GM23338 (cell line): ENCODE measurements around the gene ADAMTS4. TPM values are rescaled to one million over a fixed set of nuclear protein-coding genes. Genes with fewer than 3 reads are reported as not detected.

Experiments
- ATAC-seq: fragments of 200-7000 bp; cut with Tn5 transposase; 3 replicates; pipeline ENCODE4 v1.9.1; 2020
- DNase-seq: peaks from one replicate; pipeline ENCODE4 v3.0.0-alpha.2; 2015; ENCODE audit warnings: low spot score
- H2AFZ ChIP-seq: fragments of 200-600 bp; sonication (generic); 2 replicates; pipeline ENCODE4 v1.8.0; 2016; ENCODE audit warnings: antibody characterized with exemption, mild to moderate bottlenecking, moderate library complexity
- H3F3A ChIP-seq: fragments of 200-600 bp; sonication (generic); replicated peaks from 2 replicates; pipeline ENCODE4 v1.8.0; 2017; ENCODE audit warnings: antibody characterized with exemption, mixed run types, low read depth
- H3K27ac ChIP-seq: fragments of 200-600 bp; sonication (generic); 2 replicates; pipeline ENCODE4 v1.6.1; 2016; ENCODE audit warnings: low read depth
- H3K27me3 ChIP-seq: fragments of 200-600 bp; sonication (generic); 2 replicates; pipeline ENCODE4 v1.8.0; 2016; ENCODE audit warnings: mild to moderate bottlenecking, mixed run types, moderate library complexity; ENCODE audit not compliant: insufficient read depth
- H3K36me3 ChIP-seq: fragments of 200-600 bp; sonication (generic); 2 replicates; pipeline ENCODE4 v1.8.0; 2016; ENCODE audit warnings: mild to moderate bottlenecking; ENCODE audit not compliant: insufficient read depth
- H3K4me1 ChIP-seq: fragments of 200-600 bp; sonication (generic); 2 replicates; pipeline ENCODE4 v1.8.0; 2016; ENCODE audit warnings: mild to moderate bottlenecking, moderate library complexity; ENCODE audit not compliant: insufficient read depth
- H3K4me2 ChIP-seq: fragments of 200-600 bp; sonication (generic); 2 replicates; pipeline ENCODE4 v1.7.1; 2017; ENCODE audit warnings: mixed run types
- H3K4me3 ChIP-seq: fragments of 200-600 bp; sonication (generic); 2 replicates; pipeline ENCODE4 v1.6.1; 2016; ENCODE audit warnings: mixed run types
- H3K79me2 ChIP-seq: fragments of 200-600 bp; sonication (generic); replicated peaks from 2 replicates; pipeline ENCODE4 v1.8.0; 2017; ENCODE audit warnings: mild to moderate bottlenecking; ENCODE audit not compliant: insufficient read depth
- H3K9me2 ChIP-seq: fragments of 200-600 bp; sonication (generic); 2 replicates; pipeline ENCODE4 v1.8.0; 2017; ENCODE audit not compliant: insufficient read depth
- H4K20me1 ChIP-seq: fragments of 200-600 bp; sonication (generic); replicated peaks from 2 replicates; pipeline ENCODE4 v1.8.0; 2017; ENCODE audit warnings: mild to moderate bottlenecking; ENCODE audit not compliant: insufficient read depth
- H3K27ac Mint-ChIP-seq: 2 replicates; pipeline ENCODE4 v1.8.0; 2020; ENCODE audit warnings: inconsistent platforms, mild to moderate bottlenecking, moderate library complexity, mixed read lengths
- H3K27me3 Mint-ChIP-seq: 3 replicates; pipeline ENCODE4 v1.8.0; 2022; ENCODE audit warnings: low read depth, mild to moderate bottlenecking, moderate library complexity, mixed read lengths, inconsistent platforms; ENCODE audit not compliant: insufficient read depth, poor library complexity
- H3K36me3 Mint-ChIP-seq: 3 replicates; pipeline ENCODE4 v1.8.0; 2021; ENCODE audit warnings: low read depth, mild to moderate bottlenecking, inconsistent platforms, moderate library complexity, mixed read lengths
- H3K4me1 Mint-ChIP-seq: 3 replicates; pipeline ENCODE4 v1.8.0; 2020; ENCODE audit warnings: mild to moderate bottlenecking, inconsistent platforms, mixed read lengths
- H3K4me3 Mint-ChIP-seq: 3 replicates; pipeline ENCODE4 v1.8.0; 2021; ENCODE audit warnings: moderate library complexity, mild to moderate bottlenecking, inconsistent platforms, mixed read lengths
- H3K9me3 Mint-ChIP-seq: 3 replicates; pipeline ENCODE4 v1.8.0; 2020; ENCODE audit warnings: moderate library complexity, mild to moderate bottlenecking, inconsistent platforms, mixed read lengths
- CREB1 ChIP-seq: fragments of 250-450 bp; sonication (Bioruptor Pico); IDR thresholded peaks from 2 replicates; pipeline ENCODE4 v1.5.0; 2020; ENCODE audit warnings: low read depth, mild to moderate bottlenecking, moderate library complexity
- ETS1 ChIP-seq: IDR thresholded peaks from 2 replicates; pipeline ENCODE4 v1.6.1; 2016; ENCODE audit warnings: antibody characterized with exemption
- EZH2 ChIP-seq: fragments of 200-600 bp; sonication (generic); IDR thresholded peaks from one replicate; pipeline ENCODE4 v1.8.0; 2017; ENCODE audit warnings: antibody characterized with exemption, mild to moderate bottlenecking, low read depth; ENCODE audit not compliant: unreplicated experiment
- EZH2phosphoT487 ChIP-seq: fragments of 200-600 bp; sonication (generic); IDR thresholded peaks from one replicate; pipeline ENCODE4 v1.8.1; 2018; ENCODE audit warnings: antibody characterized with exemption; ENCODE audit not compliant: unreplicated experiment
- JUNB ChIP-seq: IDR thresholded peaks from one replicate; pipeline ENCODE4 v1.6.1; 2016; ENCODE audit warnings: antibody characterized with exemption; ENCODE audit not compliant: unreplicated experiment
- NANOG ChIP-seq: IDR thresholded peaks from 2 replicates; pipeline ENCODE4 v1.6.1; 2016; ENCODE audit warnings: antibody characterized with exemption, borderline replicate concordance
- POLR2AphosphoS5 ChIP-seq: IDR thresholded peaks from 2 replicates; pipeline ENCODE4 v1.6.1; 2016; ENCODE audit warnings: antibody characterized with exemption, low read depth
- STAT1 ChIP-seq: IDR thresholded peaks from one replicate; pipeline ENCODE4 v1.6.1; 2016; ENCODE audit warnings: antibody characterized with exemption; ENCODE audit not compliant: unreplicated experiment
- ZNF114 ChIP-seq: fragments of 250-450 bp; sonication (Bioruptor Pico); IDR thresholded peaks from 2 replicates; pipeline ENCODE4 v1.5.0; 2020; ENCODE audit warnings: mild to moderate bottlenecking, moderate library complexity
- ZNF331 ChIP-seq: fragments of 250-450 bp; sonication (Bioruptor Pico); IDR thresholded peaks from 2 replicates; pipeline ENCODE4 v1.5.0; 2020; ENCODE audit warnings: low read depth, mild to moderate bottlenecking, moderate library complexity
- polyA plus RNA-seq: library from polyadenylated mRNA; unstranded; fragments of >200 nt; fragmentation: Nextera tagmentation; extraction: Ambion mirVana; gene quantifications from 2 replicates; pipeline ENCODE4 v1.2.1, GENCODE V29; 2016
- total RNA-seq: library from RNA; depleted of rRNA; stranded (reverse); fragments of >200 nt; shearing (Covaris generic); gene quantifications from 2 replicates; pipeline ENCODE4 v1.2.3, GENCODE V29; 2014
- TF ChIP-seq, protein P1 (sequence below), 2 experiments: fragments of 200-600 bp in 1 of 2; sonication (generic) in 1 of 2; conservative IDR thresholded peaks; 2 replicates each; pipeline versions ENCODE4 v1.5.1 to v1.6.1; 2016 to 2017; ENCODE audit warnings: antibody characterized with exemption in 2 of 2, low read depth in 2 of 2, mild to moderate bottlenecking in 2 of 2, moderate library complexity in 1 of 2

The ADAMTS4 gene
- total and polyA plus RNA-seq, 2 experiments from 2014 or later = 1.3 to 5.2 TPM

DNA sequence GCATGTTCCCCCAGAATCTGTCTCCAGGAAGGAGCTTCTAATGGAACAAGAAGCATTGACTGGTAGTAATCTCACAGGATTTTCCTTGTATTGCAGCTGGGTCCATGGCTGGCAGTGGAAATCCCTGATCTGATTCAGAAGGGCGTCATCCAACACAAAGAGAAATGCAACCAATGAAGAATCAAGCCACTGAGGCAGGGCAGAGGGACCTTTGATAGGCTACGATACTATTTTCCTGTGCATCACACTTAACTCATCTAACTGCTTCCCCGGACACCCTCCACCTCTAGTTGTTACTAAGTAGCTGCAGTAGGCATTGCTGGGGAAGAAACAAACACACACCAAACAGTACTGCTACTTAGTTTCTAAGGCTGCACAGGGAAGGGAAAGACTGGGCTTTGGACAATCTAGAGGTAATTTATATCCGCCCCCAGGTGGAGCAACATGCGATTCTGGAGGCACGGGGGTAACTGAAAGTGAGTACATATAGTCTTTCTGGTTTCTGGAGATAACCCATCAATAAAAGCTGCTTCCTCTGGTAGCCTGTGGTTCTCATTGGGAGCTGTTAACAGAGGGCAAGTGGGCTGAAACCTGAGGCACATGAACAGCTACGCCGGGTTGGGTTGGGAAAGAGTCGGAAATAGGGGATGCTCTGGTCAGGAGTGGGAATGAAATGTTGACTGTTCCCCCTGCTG is 40.4 kb downstream of the ADAMTS4 start:
- no peak for DNase-seq
- peak overlapping the region; percentile 84 for H3K4me3 Mint-ChIP-seq
- Histone ChIP-seq H3K9me2 (no peaks in the 10 kb centered on the region), H2AFZ (no peak overlapping the region), H3K27ac (peak overlapping the region; percentile 43), H3K4me1 (peaks cover 9% of the 10 kb centered on the region; the same call in 1 of the 2 replicates), H3F3A (peaks cover 27% of the 10 kb centered on the region), H3K79me2 (peaks cover 14% of the 10 kb centered on the region; the same call in 1 of the 2 replicates), H3K36me3 (no peaks in the 10 kb centered on the region; the same call in none of the 2 replicates), H3K4me3 (peak overlapping the region; percentile 85), H3K4me2 (peak overlapping the region; percentile 96), H4K20me1 (no peaks in the 10 kb centered on the region), H3K27me3 (no peaks in the 10 kb centered on the region)
- no peaks in the 10 kb centered on the region for H3K9me3 Mint-ChIP-seq
- H3K36me3 Mint-ChIP-seq = peaks cover 37% of the 10 kb centered on the region
- ATAC-seq = no peak
- H3K27me3 Mint-ChIP-seq = peaks cover 17% of the 10 kb centered on the region
- H3K4me1 Mint-ChIP-seq = peaks cover 25% of the 10 kb centered on the region
- no peak for TF ChIP-seq NANOG
- TF ChIP-seq EZH2phosphoT487 = no peak
- no peak for TF ChIP-seq ZNF331 (CRISPR knock-in tag)
- TF ChIP-seq EZH2 = no peak
- no peak for TF ChIP-seq CREB1
- TF ChIP-seq ETS1 = no peak
- no peak for TF ChIP-seq STAT1
- TF ChIP-seq ZNF114 (CRISPR knock-in tag) = no peak
- TF ChIP-seq POLR2AphosphoS5 = no peak
- no peak for TF ChIP-seq JUNB
- peak overlapping the region; percentile 76 for H3K27ac Mint-ChIP-seq

DNA sequence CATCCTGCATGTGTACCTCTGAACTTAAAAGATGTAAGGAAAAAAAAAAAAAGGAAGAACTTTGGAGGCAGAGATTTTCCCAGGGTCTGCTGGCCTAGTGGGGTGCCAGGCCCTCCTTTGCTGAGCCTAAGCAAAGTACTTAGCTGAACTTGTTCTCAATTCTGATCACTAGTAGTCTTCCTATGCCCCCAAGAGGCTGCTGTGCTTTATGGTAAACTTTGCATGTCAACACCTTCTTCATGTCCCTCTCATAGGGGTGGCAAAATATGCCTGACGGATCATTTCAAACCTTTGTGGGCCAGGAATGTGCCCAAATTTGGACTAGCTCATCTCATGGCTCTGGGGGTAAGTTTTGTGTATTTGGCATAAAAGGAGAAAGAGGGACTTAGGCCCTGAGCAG is 41.0 kb downstream of the ADAMTS4 start:
- H3K4me2 ChIP-seq = no peak overlapping the region
- no peak overlapping the region for H3K4me3 ChIP-seq
- H4K20me1 ChIP-seq = no peaks in the 10 kb centered on the region
- no peaks in the 10 kb centered on the region for H3K27me3 ChIP-seq
- peaks cover 27% of the 10 kb centered on the region for H3F3A ChIP-seq
- H3K9me2 ChIP-seq = no peaks in the 10 kb centered on the region
- no peaks in the 10 kb centered on the region for H3K9me3 Mint-ChIP-seq
- H3K36me3 Mint-ChIP-seq = peaks cover 35% of the 10 kb centered on the region
- no peaks in the 10 kb centered on the region; the same call in none of the 2 replicates for H3K36me3 ChIP-seq
- ATAC-seq (no peak), DNase-seq (no peak)
- no peak overlapping the region for H2AFZ ChIP-seq
- H3K4me3 Mint-ChIP-seq = peak overlapping the region; percentile 84; the same call in 1 of the 3 replicates
- H3K27me3 Mint-ChIP-seq = peaks cover 17% of the 10 kb centered on the region
- no peak overlapping the region for H3K27ac Mint-ChIP-seq
- peaks cover 13% of the 10 kb centered on the region for H3K4me1 ChIP-seq
- peaks cover 14% of the 10 kb centered on the region; the same call in 1 of the 2 replicates for H3K79me2 ChIP-seq
- H3K27ac ChIP-seq = no peak overlapping the region
- peaks cover 25% of the 10 kb centered on the region for H3K4me1 Mint-ChIP-seq
- TF ChIP-seq ETS1 (no peak), EZH2 (no peak), ZNF114 (CRISPR knock-in tag) (no peak), CREB1 (no peak), JUNB (no peak), EZH2phosphoT487 (no peak), ZNF331 (CRISPR knock-in tag) (no peak), NANOG (no peak)
- TF ChIP-seq, protein P1, sequence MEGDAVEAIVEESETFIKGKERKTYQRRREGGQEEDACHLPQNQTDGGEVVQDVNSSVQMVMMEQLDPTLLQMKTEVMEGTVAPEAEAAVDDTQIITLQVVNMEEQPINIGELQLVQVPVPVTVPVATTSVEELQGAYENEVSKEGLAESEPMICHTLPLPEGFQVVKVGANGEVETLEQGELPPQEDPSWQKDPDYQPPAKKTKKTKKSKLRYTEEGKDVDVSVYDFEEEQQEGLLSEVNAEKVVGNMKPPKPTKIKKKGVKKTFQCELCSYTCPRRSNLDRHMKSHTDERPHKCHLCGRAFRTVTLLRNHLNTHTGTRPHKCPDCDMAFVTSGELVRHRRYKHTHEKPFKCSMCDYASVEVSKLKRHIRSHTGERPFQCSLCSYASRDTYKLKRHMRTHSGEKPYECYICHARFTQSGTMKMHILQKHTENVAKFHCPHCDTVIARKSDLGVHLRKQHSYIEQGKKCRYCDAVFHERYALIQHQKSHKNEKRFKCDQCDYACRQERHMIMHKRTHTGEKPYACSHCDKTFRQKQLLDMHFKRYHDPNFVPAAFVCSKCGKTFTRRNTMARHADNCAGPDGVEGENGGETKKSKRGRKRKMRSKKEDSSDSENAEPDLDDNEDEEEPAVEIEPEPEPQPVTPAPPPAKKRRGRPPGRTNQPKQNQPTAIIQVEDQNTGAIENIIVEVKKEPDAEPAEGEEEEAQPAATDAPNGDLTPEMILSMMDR (conservative IDR thresholded peaks at IDR 0.05; ENCODE audit: low read depth in 2 of 2) = no peak
